Smooth muscle cell (in vitro differentiated cells): ENCODE results near the gene DEFB121. TPM values are rescaled to one million over a fixed set of nuclear protein-coding genes. Genes with fewer than 3 reads are reported as not detected.
"Not testable (repeated sequence)": the region's sequence is repeated elsewhere in the genome, so short reads cannot be mapped to it uniquely, and the experiment has no call there.

Experiments
- DNase-seq: peaks from one replicate; lab custom pipeline; 2025; ENCODE audit not compliant: unreplicated experiment; lab: John Stamatoyannopoulos, UW
- H2AFZ ChIP-seq: fragments of 200-600 bp; sonication (generic); 2 replicates; pipeline ENCODE4 v1.6.0; 2016; ENCODE audit warnings: antibody characterized with exemption, low read depth, mild to moderate bottlenecking
- H3F3A ChIP-seq: fragments of 200-600 bp; sonication (generic); 2 replicates; pipeline ENCODE4 v1.6.0; 2017; ENCODE audit warnings: antibody characterized with exemption, low read depth
- H3K27ac ChIP-seq: fragments of 200-600 bp; sonication (generic); 2 replicates; pipeline ENCODE4 v1.5.1; 2016; ENCODE audit warnings: low read depth, mild to moderate bottlenecking
- H3K27me3 ChIP-seq: fragments of 200-600 bp; sonication (generic); 2 replicates; pipeline ENCODE4 v1.6.1; 2016; ENCODE audit warnings: low read depth, mild to moderate bottlenecking
- H3K36me3 ChIP-seq: fragments of 200-600 bp; sonication (generic); 2 replicates; pipeline ENCODE4 v1.5.1; 2016; ENCODE audit warnings: low read depth
- H3K4me1 ChIP-seq: fragments of 200-600 bp; sonication (generic); 2 replicates; pipeline ENCODE4 v1.5.1; 2016; ENCODE audit warnings: low read depth
- H3K4me2 ChIP-seq: fragments of 200-600 bp; sonication (generic); 2 replicates; pipeline ENCODE4 v1.6.0; 2016; ENCODE audit warnings: mild to moderate bottlenecking
- H3K4me3 ChIP-seq: fragments of 200-600 bp; sonication (generic); 2 replicates; pipeline ENCODE4 v1.5.1; 2016; ENCODE audit warnings: mild to moderate bottlenecking
- H3K79me2 ChIP-seq: fragments of 200-600 bp; sonication (generic); 2 replicates; pipeline ENCODE4 v1.6.0; 2016; ENCODE audit warnings: low read depth, mild to moderate bottlenecking
- H3K9ac ChIP-seq: fragments of 200-600 bp; sonication (generic); 2 replicates; pipeline ENCODE4 v1.6.0; 2016; ENCODE audit warnings: low read depth
- H3K9me3 ChIP-seq: fragments of 200-600 bp; sonication (generic); replicated peaks from 2 replicates; pipeline ENCODE4 v1.5.1; 2016; ENCODE audit warnings: low read depth
- H4K20me1 ChIP-seq: fragments of 200-600 bp; sonication (generic); 2 replicates; pipeline ENCODE4 v1.6.0; 2016; ENCODE audit warnings: low read depth
- WGBS: methylation state at CpG from one replicate; pipeline ENCODE4 v1.1.7; 2016; ENCODE audit warnings: low lambda C conversion rate; 5-methylcytosine and 5-hydroxymethylcytosine counted together
- polyA plus RNA-seq: library from polyadenylated mRNA; unstranded; fragments of >200 nt; fragmentation: Nextera tagmentation; extraction: Ambion mirVana; gene quantifications from 2 replicates; pipeline ENCODE4 v1.2.1, GENCODE V29; 2016
- total RNA-seq: library from RNA; depleted of rRNA; stranded (reverse); fragments of >200 nt; gene quantifications from 2 replicates; pipeline ENCODE4 v1.2.3, GENCODE V29; 2014
- TF ChIP-seq, protein P1 (sequence below): fragments of 200-600 bp; sonication (generic); IDR thresholded peaks from 2 replicates; pipeline ENCODE4 v1.5.1; 2017; ENCODE audit warnings: borderline replicate concordance, mild to moderate bottlenecking, antibody characterized with exemption; ENCODE audit not compliant: insufficient read depth, poor library complexity, severe bottlenecking

DEFB121 gene
- total and polyA plus RNA-seq, 2 experiments from 2014 or later = not detected

DNA sequence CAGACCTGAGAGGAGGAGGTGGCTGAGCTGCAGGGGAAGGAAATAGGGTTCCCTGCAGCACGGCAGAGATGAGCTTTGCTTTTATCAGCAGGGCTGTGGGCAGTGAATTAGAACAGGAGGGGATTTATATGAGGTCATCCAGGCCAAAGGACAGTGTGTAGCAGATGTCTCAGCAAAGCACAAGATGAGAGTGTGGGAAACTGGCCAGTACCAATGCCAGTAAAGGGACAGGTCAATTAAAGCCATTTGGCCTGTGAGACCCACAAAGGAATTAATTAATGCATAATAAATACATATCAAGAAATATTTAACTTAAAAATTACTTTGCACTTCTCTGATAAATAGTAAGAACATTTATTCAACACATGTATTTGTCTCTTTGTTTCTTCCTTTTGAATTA, 15.5 kb downstream of the DEFB121 start, which contains the start of gene DEFB119:
Gene DEFB119 (minus strand): TSS at position 101 of the 400 bp plus-strand sequence. CDS start 107 bp downstream, outside the sequence.
- H3K36me3 ChIP-seq = no peaks in the 10 kb centered on the region
- no peak within 1 kb of the TSS for H3K4me3 ChIP-seq
- peaks cover 5% of the 10 kb centered on the region for H3K9me3 ChIP-seq
- 37% methylated on average over 1 of the region's 1 CpG for WGBS
- no peak within 1 kb of the TSS for H3K4me2 ChIP-seq
- H3K27me3 ChIP-seq = no peaks in the 10 kb centered on the region
- no peak for DNase-seq
- H3K27ac ChIP-seq = no peak within 1 kb of the TSS
- no peaks in the 10 kb centered on the region for H3K79me2 ChIP-seq
- no peak within 1 kb of the TSS for H2AFZ ChIP-seq
- H3K9ac ChIP-seq = no peak within 1 kb of the TSS
- TF ChIP-seq, protein P1, sequence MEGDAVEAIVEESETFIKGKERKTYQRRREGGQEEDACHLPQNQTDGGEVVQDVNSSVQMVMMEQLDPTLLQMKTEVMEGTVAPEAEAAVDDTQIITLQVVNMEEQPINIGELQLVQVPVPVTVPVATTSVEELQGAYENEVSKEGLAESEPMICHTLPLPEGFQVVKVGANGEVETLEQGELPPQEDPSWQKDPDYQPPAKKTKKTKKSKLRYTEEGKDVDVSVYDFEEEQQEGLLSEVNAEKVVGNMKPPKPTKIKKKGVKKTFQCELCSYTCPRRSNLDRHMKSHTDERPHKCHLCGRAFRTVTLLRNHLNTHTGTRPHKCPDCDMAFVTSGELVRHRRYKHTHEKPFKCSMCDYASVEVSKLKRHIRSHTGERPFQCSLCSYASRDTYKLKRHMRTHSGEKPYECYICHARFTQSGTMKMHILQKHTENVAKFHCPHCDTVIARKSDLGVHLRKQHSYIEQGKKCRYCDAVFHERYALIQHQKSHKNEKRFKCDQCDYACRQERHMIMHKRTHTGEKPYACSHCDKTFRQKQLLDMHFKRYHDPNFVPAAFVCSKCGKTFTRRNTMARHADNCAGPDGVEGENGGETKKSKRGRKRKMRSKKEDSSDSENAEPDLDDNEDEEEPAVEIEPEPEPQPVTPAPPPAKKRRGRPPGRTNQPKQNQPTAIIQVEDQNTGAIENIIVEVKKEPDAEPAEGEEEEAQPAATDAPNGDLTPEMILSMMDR = no peak
- no peaks in the 10 kb centered on the region for H4K20me1 ChIP-seq
- H3K4me1 ChIP-seq = no peaks in the 10 kb centered on the region
- no peaks in the 10 kb centered on the region for H3F3A ChIP-seq

DNA sequence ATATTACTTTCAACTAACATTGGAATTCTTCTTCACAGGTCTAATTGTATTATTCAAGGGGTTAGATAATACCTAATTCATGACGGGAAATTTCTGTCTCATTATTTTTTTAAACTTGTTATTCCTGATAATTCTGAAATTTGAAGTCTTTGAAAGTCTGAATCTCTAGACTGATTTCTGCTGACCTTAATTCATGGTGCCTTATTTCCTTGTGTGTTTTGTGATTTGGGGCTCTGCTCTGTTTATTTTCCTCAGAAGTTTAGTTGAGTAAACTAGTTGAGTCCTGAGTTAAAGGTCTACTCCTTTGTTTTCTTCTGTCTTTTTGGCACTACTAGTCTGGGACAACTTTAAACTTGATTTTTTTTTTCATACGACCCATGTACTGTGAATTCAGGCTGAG, 31.7 kb downstream of the DEFB121 start:
- no peaks in the 10 kb centered on the region for H3K4me1 ChIP-seq
- 58% methylated on average over 2 of the region's 2 CpGs for WGBS
- no peak overlapping the region for H3K4me2 ChIP-seq
- no peaks in the 10 kb centered on the region for H4K20me1 ChIP-seq
- DNase-seq = no peak
- no peaks in the 10 kb centered on the region for H3K36me3 ChIP-seq
- TF ChIP-seq, protein P1 = no peak
- no peaks in the 10 kb centered on the region for H3K27me3 ChIP-seq
- no peaks in the 10 kb centered on the region for H3F3A ChIP-seq
- H3K79me2 ChIP-seq = no peaks in the 10 kb centered on the region
- no peak overlapping the region for H3K4me3 ChIP-seq
- no peak overlapping the region for H3K9ac ChIP-seq
- peaks cover 15% of the 10 kb centered on the region for H3K9me3 ChIP-seq
- H2AFZ ChIP-seq = no peak overlapping the region
- H3K27ac ChIP-seq = no peak overlapping the region

DNA sequence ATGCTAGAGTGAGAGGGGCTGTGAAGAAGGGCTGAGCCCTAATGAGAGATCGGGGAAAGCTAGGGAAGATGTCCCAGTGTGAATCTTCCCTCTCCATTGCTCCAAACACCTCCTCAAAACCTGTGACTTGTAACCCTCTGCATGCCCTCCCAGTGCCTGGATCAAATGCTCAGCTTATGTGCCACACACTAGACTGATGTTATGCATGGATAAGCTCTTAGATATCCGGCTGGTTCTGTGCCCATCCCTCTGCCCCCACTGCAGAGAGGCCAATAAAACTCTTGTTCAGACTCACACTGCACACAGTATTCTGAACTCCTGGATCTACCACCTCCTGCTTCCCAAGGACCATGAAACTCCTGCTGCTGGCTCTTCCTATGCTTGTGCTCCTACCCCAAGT, 37.7 kb downstream of the DEFB121 start, which contains the start of gene DEFB118:
Gene DEFB118 (plus strand): TSS at position 301 of the 400 bp plus-strand sequence. CDS start 50 bp downstream, at position 351.
- Histone ChIP-seq H2AFZ (no peak within 1 kb of the TSS), H3K27ac (no peak within 1 kb of the TSS), H3K9me3 (peaks cover 13% of the 10 kb centered on the region), H3K4me2 (no peak within 1 kb of the TSS), H3F3A (no peaks in the 10 kb centered on the region), H3K27me3 (no peaks in the 10 kb centered on the region), H3K9ac (no peak within 1 kb of the TSS), H3K4me1 (no peaks in the 10 kb centered on the region), H4K20me1 (no peaks in the 10 kb centered on the region), H3K36me3 (no peaks in the 10 kb centered on the region), H3K4me3 (no peak within 1 kb of the TSS), H3K79me2 (no peaks in the 10 kb centered on the region)
- DNase-seq = no peak
- WGBS = 67% methylated on average over 2 of the region's 2 CpGs
- TF ChIP-seq, protein P1 = no peak

DNA sequence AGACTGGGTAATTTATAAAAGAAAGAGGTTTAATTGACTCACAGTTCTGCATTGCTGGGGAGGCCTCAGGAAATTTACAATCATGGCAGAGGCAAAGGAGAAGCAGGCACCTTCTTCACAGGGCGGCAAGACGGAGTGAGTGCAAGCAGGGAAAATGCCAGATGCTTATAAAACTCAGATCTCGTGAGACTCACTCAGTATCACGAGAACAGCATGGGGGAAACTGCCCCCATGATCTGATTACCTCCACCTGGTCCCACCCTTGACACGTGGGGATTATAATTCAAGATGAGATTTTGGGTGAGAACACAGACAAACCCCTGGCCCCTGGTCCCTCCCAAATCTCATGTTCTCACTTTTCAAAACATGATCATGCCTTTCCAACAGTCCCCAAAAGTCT, 41.7 kb downstream of the DEFB121 start:
- not testable (repeated sequence) for H3K27ac ChIP-seq, H2AFZ ChIP-seq, H3K4me2 ChIP-seq, H3K36me3 ChIP-seq, DNase-seq, H3K4me3 ChIP-seq, H3K9ac ChIP-seq, H3F3A ChIP-seq, H3K4me1 ChIP-seq, H3K9me3 ChIP-seq, H3K27me3 ChIP-seq, H3K79me2 ChIP-seq, H4K20me1 ChIP-seq
- 49% methylated on average over 5 of the region's 5 CpGs for WGBS
